ENCODE results near the gene TIMM23B.
"Not testable (repeated sequence)": the region's sequence is repeated elsewhere in the genome, so short reads cannot be mapped to it uniquely, and the experiment has no call there.

The TIMM23B gene

GRCh38 chr10:49977756-49978155 is 35.9 kb downstream of the TIMM23B start:
- DNase-seq (ENCODE audit: low spot score) = not testable (repeated sequence)

GRCh38 chr10:49987207-49987606 is 45.4 kb downstream of the TIMM23B start:
- DNase-seq (ENCODE audit: low spot score) = not testable (repeated sequence)

GRCh38 chr10:49988376-49988775 is 46.5 kb downstream of the TIMM23B start, which contains the start of gene AGAP6:
Gene AGAP6 (plus strand): TSS chr10:49988406. CDS start chr10:49988716, 310 bp downstream.
- DNase-seq (ENCODE audit: low spot score) = not testable (repeated sequence)

DNA sequence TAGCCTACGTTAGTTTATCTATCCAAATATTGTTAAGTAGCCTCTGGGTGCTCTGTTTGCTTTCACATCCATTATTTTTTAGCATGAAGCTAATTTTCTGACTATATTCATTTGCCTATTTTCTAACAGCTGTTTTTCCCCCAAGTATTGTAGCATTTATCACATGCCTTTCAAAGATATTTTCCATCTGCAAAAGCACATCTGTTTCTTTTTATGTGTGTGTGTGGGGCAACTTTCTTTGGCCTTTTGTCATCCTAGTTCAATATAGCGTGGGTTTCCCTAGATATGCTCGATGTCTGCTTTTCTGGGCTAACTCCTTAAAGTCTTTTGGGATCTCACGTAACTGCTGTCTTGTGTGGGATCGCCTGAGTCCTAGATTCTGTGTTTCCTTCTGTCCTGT is 53.5 kb downstream of the TIMM23B start:
- DNase-seq (ENCODE audit: low spot score) = not testable (repeated sequence)

DNA sequence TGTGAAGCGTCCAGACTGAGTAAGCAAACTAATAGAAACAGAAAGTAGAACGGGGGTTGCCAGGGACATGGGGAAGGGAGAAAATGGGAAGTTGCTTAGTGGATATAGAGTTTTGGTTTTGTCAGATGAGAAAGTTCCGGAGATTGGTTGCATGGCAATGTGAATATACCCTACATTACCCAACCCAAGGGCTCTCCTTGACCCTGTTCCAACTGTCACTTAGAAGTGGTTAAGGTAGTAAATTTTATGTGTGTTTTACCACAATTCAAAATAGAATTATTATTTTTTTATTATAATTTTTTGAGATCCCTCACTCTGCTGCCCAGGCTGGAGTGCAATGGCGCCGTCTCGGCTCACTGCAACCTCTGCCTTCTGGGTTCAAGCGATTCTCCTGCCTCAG is 72.2 kb downstream of the TIMM23B start:
- DNase-seq (ENCODE audit: low spot score) = not testable (repeated sequence)

DNA sequence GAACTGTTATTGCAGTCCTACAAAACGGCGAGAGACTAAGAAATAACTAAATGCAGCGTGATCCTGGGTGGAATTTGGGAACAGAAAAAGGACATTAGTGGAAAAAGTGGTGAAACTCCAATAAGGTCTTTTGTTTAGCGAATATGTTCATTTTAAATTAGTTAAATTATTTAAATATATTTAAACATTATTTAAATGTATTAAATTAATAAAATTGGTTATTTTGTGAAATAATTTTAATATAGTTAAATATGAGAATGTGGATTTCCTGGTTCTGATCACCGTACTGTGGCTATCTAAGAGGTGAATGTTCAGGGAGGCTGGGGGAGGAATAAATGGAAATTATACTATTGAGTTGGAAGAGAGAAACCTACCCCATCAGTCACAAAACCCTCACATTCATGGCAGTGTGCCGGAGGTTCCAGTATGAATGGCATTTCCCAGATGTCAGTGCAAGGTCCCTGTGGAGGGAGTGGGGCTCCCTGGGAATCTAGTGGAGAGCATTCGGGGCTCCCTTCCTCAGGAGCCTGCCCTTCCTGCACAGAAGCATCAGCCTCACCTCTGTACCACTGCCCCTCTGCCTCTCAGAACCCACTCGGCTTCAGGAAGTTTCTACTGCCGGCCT is 73.9 kb downstream of the TIMM23B start:
- not testable (repeated sequence) for DNase-seq (ENCODE audit: low spot score)

DNA sequence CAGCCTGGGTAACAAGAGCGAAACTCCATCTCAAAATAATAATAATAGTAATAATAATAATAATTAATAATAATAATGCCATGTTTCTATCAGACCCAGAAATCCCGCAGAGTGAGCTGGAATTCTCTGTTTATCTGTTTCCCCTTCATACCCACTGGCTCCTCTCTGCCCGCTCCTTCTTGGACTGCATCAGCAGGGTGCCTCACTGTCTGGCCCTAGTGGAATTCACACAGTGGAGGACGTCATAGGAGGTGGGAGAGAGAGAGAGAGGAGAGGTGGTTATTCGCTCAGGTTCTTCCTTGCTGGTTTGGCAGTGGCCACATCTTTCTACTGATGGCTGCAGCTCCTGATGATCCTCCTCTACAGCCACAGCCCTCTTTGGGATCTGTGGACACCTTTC is 75.1 kb downstream of the TIMM23B start:
- not testable (repeated sequence) for DNase-seq (ENCODE audit: low spot score)

DNA sequence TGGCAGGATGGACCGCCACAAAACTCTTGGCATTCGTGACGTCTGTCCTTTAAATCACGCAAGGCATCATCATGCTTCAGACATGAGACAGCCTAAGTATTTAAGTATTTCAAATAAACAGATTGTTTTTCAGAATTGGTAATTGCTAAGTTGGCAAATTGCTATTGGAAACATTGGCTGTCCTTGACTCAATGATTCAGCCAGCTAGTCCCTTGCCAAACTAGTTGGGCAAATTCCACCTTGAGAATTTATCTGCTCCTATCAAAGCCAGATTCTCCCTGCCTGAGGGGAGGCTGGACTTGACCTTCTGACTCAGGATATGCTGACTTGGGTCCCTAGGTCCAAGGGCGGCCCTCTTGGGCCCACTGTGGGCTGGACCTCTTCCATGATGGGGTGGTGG is 75.8 kb downstream of the TIMM23B start:
- DNase-seq (ENCODE audit: low spot score) = not testable (repeated sequence)

DNA sequence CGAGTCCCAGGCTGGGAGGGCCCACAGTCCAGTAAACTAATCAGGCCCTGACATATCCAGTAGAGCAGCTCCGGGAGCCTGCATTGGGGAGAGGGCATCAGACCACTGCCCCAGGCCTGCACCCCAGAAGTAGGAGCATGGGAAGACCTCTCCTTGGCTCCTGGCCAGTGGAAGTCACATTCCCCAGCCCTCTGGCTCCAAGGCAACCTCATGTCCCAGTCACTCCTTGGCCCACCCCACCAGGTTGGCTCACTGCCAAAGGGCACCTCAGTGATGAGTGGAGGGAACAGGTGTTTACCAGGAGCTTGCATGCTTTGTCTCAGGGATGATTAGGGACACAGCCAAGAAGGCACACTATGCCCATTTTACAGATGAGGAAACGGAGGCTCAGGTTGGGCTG is 77.4 kb downstream of the TIMM23B start:
- not testable (repeated sequence) for DNase-seq (ENCODE audit: low spot score)

GRCh38 chr10:50020451-50021024 is 78.7 kb downstream of the TIMM23B start:
- DNase-seq (ENCODE audit: low spot score) = not testable (repeated sequence)

GRCh38 chr10:50021646-50022045 is 79.8 kb downstream of the TIMM23B start:
- DNase-seq (ENCODE audit: low spot score) = no peak
